ENCODE results near the gene SEPTIN11.

Gene SEPTIN11

GRCh38 chr4:76923619-76924357 is 25.8 kb upstream of the SEPTIN11 start:
- TF ChIP-seq CTCF (IDR thresholded peaks at IDR 0.05; ENCODE audit: low read depth, low read length): no peak
- no peak overlapping the region for H3K4me3 ChIP-seq (ENCODE audit: low read depth, low read length)

GRCh38 chr4:76926841-76927240 is 22.7 kb upstream of the SEPTIN11 start:
- TF ChIP-seq CTCF (IDR thresholded peaks at IDR 0.05; ENCODE audit: low read depth, low read length): no peak
- H3K4me3 ChIP-seq (ENCODE audit: low read depth, low read length): no peak overlapping the region

GRCh38 chr4:76930685-76931084 is 18.9 kb upstream of the SEPTIN11 start:
- no peak overlapping the region for H3K4me3 ChIP-seq (ENCODE audit: low read depth, low read length)

GRCh38 chr4:76931087-76931486 is 18.5 kb upstream of the SEPTIN11 start:
- H3K4me3 ChIP-seq (ENCODE audit: low read depth, low read length): no peak overlapping the region
- no peak for TF ChIP-seq CTCF (IDR thresholded peaks at IDR 0.05; ENCODE audit: low read depth, low read length)

More at GRCh38 chr4:76930685-76931084, 18.9 kb upstream of the SEPTIN11 start:
- TF ChIP-seq CTCF (IDR thresholded peaks at IDR 0.05; ENCODE audit: low read depth, low read length): no peak

- H3K4me3 ChIP-seq (ENCODE audit: low read depth, low read length): no peak overlapping the region
- TF ChIP-seq CTCF (IDR thresholded peaks at IDR 0.05; ENCODE audit: low read depth, low read length): no peak
Measured at GRCh38 chr4:76931576-76932276, 17.8 kb upstream of the SEPTIN11 start.

GRCh38 chr4:76939184-76939583 is 10.4 kb upstream of the SEPTIN11 start:
- no peak for TF ChIP-seq CTCF (IDR thresholded peaks at IDR 0.05; ENCODE audit: low read depth, low read length)
- no peak overlapping the region for H3K4me3 ChIP-seq (ENCODE audit: low read depth, low read length)

DNA sequence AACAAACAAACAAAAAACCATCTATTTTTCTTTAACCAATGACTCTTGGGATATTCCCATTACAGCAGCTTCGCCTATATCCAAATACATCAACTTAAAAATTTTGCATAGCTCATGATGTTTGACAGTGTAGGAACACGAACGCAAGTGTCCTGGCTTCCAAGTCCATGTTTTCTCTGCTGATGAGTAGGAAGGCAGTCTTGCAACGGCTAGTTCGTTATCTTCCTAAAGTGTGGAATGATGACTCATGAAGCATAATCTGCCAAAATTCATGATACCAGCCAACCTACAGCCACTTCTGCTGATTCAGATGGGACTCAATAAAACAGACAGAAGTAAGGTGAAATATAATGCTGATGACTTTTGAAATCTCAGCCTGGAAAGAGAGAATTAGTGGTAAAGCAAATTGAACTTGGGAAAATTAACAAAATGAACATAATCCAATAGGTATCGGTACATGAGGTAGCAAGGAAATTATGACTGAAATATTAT is 6.4 kb upstream of the SEPTIN11 start:
- H3K4me3 ChIP-seq (ENCODE audit: low read depth, low read length): no peak overlapping the region
- no peak for TF ChIP-seq CTCF (IDR thresholded peaks at IDR 0.05; ENCODE audit: low read depth, low read length)
